GM21526 (cell line): ENCODE data around the gene HTR2C.
"Not testable (repeated sequence)": the region's sequence is repeated elsewhere in the genome, so short reads cannot be mapped to it uniquely, and the experiment has no call there.

Experiments
- ATAC-seq: cut with Tn5 transposase; IDR thresholded peaks from one replicate; pipeline ENCODE4 v1.9.1; 2021; ENCODE audit warnings: moderate library complexity; ENCODE audit not compliant: unreplicated experiment, low FRiP score

The HTR2C gene

GRCh38 chrX:114937090-114937489 lies 353.2 kb downstream of the HTR2C start:
- ATAC-seq, result not testable (repeated sequence)

- ATAC-seq, result no peak
Observed at GRCh38 chrX:114952696-114953095, 368.8 kb downstream of the HTR2C start.
